K562 (cell line): ENCODE data around the gene RNF6. TPM values are rescaled to one million over a fixed set of nuclear protein-coding genes. Genes with fewer than 3 reads are reported as not detected.

ENCODE experiments used
- ATAC-seq: fragments of 200-7000 bp; cut with Tn5 transposase; 3 replicates; pipeline ENCODE4 v1.9.1; 2020; ENCODE audit warnings: moderate library complexity
- BruUV-seq: library from RNA; stranded (reverse); fragments of 400-500 nt; replicated peaks from 2 replicates; lab custom pipeline; 2021; lab: Mats Ljungman, UMichigan
- CTCF ChIA-PET: fragments of 300-600 bp; formaldehyde crosslinking; extraction: SDS; loops from one replicate; lab custom pipeline; 2021; ENCODE audit warnings: low intra/inter-chr PET ratio; lab: Yijun Ruan, JAX
- POLR2A ChIA-PET: fragments of 300-600, 350-650 bp; sonication (Branson Sonifier 250); formaldehyde crosslinking; extraction: SDS; loops from one replicate; lab custom pipeline; 2021; ENCODE audit warnings: antibody characterized with exemption, inconsistent platforms; lab: Yijun Ruan, JAX
- DNase-seq, 4 experiments: peaks; one replicate each; pipeline versions ENCODE4 v3.0.0 to v3.0.0-alpha.2; 2011 to 2018; ENCODE audit warnings: low spot score in 3 of 4, mixed read lengths in 3 of 4; ENCODE audit errors: extremely low read depth in 1 of 4
- FAIRE-seq: peaks from 2 replicates; lab custom pipeline; 2011; peaks lifted over from hg19 to GRCh38; lab: Jason Lieb, UNC
- H2AFZ ChIP-seq: 2 replicates; pipeline ENCODE4 v1.6.0; 2011; ENCODE audit warnings: low read depth, low read length, control low read depth, inconsistent platforms
- H3K27ac ChIP-seq: fragments of 200-600 bp; 3 replicates; pipeline ENCODE4 v1.8.0; 2011; ENCODE audit warnings: low read depth, mild to moderate bottlenecking, control low read depth, inconsistent platforms, low read length, moderate library complexity, mixed read lengths; ENCODE audit errors: extremely low read depth
- H3K27me3 ChIP-seq, 2 experiments: fragments of 300-600 bp in 1 of 2; 2 replicates in 1 of 2; 3 replicates in 1 of 2; pipeline versions ENCODE4 v1.6.0 to v1.8.0; 2011; ENCODE audit warnings: inconsistent platforms in 2 of 2, low read length in 2 of 2, mild to moderate bottlenecking in 1 of 2, mixed read lengths in 1 of 2, moderate library complexity in 1 of 2; ENCODE audit not compliant: control insufficient read depth in 2 of 2, insufficient read depth in 2 of 2
- H3K36me3 ChIP-seq: fragments of 300-600 bp; 3 replicates; pipeline ENCODE4 v1.8.0; 2011; ENCODE audit warnings: mild to moderate bottlenecking, low read length, inconsistent platforms; ENCODE audit not compliant: control insufficient read depth, insufficient read depth
- H3K4me1 ChIP-seq, 2 experiments: fragments of 200-600 bp in 1 of 2; replicated peaks in 1 of 2; 2 replicates in 1 of 2; 3 replicates in 1 of 2; pipeline versions ENCODE4 v1.5.1 to v1.8.0; 2011; ENCODE audit warnings: inconsistent platforms in 2 of 2, low read length in 2 of 2, mild to moderate bottlenecking in 1 of 2, mixed read lengths in 1 of 2, moderate library complexity in 1 of 2; ENCODE audit not compliant: control insufficient read depth in 2 of 2, insufficient read depth in 2 of 2
- H3K4me2 ChIP-seq: 2 replicates; pipeline ENCODE4 v1.6.1; 2011; ENCODE audit warnings: low read length, control low read depth, inconsistent platforms, mixed read lengths; ENCODE audit not compliant: insufficient read depth
- H3K4me3 ChIP-seq: fragments of 200-600 bp; sonication (generic), shearing (Covaris generic); 2 replicates; pipeline ENCODE4 v1.5.1; 2016; ENCODE audit warnings: control low read depth, inconsistent platforms
- H3K79me2 ChIP-seq: fragments of 200-600 bp; 3 replicates; pipeline ENCODE4 v1.8.0; 2011; ENCODE audit warnings: low read length, inconsistent platforms; ENCODE audit not compliant: control insufficient read depth, insufficient read depth
- H3K9ac ChIP-seq, 2 experiments: 2 replicates each; pipeline versions ENCODE4 v1.6.0 to v1.6.1; 2011; ENCODE audit warnings: low read depth in 2 of 2, low read length in 2 of 2, control low read depth in 1 of 2, inconsistent platforms in 1 of 2, mild to moderate bottlenecking in 1 of 2, mixed read lengths in 1 of 2; ENCODE audit not compliant: insufficient read depth in 1 of 2
- H3K9me1 ChIP-seq: one replicate; pipeline ENCODE4 v1.6.0; 2011; ENCODE audit warnings: inconsistent platforms, mild to moderate bottlenecking, low read length, moderate library complexity; ENCODE audit not compliant: control insufficient read depth, insufficient read depth
- H3K9me3 ChIP-seq: replicated peaks from 2 replicates; pipeline ENCODE4 v1.5.1; 2011; ENCODE audit warnings: low read depth, low read length, inconsistent platforms; ENCODE audit not compliant: control insufficient read depth, insufficient read depth
- H4K20me1 ChIP-seq: replicated peaks from 2 replicates; pipeline ENCODE4 v1.6.1; 2011; ENCODE audit warnings: low read length, inconsistent platforms, mixed read lengths; ENCODE audit not compliant: control insufficient read depth, insufficient read depth
- ILK ChIP-seq: fragments of 450-650 bp; IDR thresholded peaks from 2 replicates; pipeline ENCODE4 v1.6.1; 2016; ENCODE audit warnings: missing genetic modification characterization, low read depth, mild to moderate bottlenecking, missing compliant biosample characterization, moderate library complexity, borderline replicate concordance
- MAZ ChIP-seq, 2 experiments: fragments of 450-650 bp in 1 of 2; sonication (generic) in 1 of 2; formaldehyde crosslinking; IDR thresholded peaks in 1 of 2; conservative IDR thresholded peaks in 1 of 2; 2 replicates each; pipeline versions ENCODE4 v1.4.0 to v1.5.0; 2020; ENCODE audit warnings: mild to moderate bottlenecking in 1 of 2, missing genetic modification reagents in 1 of 2
- PRPF4 ChIP-seq: fragments of 200-400 bp; formaldehyde crosslinking; IDR thresholded peaks from one replicate; pipeline ENCODE4 v1.6.1; 2017; ENCODE audit warnings: low read length, low read depth, mild to moderate bottlenecking; ENCODE audit not compliant: insufficient read depth, poor library complexity, severe bottlenecking
- ZNF212 ChIP-seq: fragments of 450-650 bp; formaldehyde crosslinking; IDR thresholded peaks from 2 replicates; pipeline ENCODE4 v1.4.0; 2020; ENCODE audit warnings: mild to moderate bottlenecking
- WGBS: fragments of 100-300 bp; shearing (Covaris generic); methylation state at CpG from one replicate; pipeline ENCODE4 v1.1.6; 2016; ENCODE audit warnings: low coverage, mixed read lengths; ENCODE audit not compliant: insufficient coverage; ENCODE audit errors: missing lambda C conversion rate; 5-methylcytosine and 5-hydroxymethylcytosine counted together
- in situ Hi-C: fragments of 300-500 bp; cut with MboI; formaldehyde crosslinking; loops from 4 replicates; pipeline ENCODE4 v1.15.0; 2018; ENCODE audit warnings: inconsistent platforms, mixed read lengths
- intact Hi-C: fragments of 100-400 bp; cut with micrococcal nuclease; formaldehyde crosslinking; loops from 2 replicates; pipeline ENCODE4 v1.14.2; 2022
- polyA plus RNA-seq, 8 experiments: library from polyadenylated mRNA; depleted of rRNA in 4 of 8; stranded (reverse) in 5 of 8; unstranded in 3 of 8; fragments of >200 nt; fragmentation: Nextera tagmentation in 2 of 8; fragmentation: Illumina TruSeq in 1 of 8; extraction: Ambion mirVana in 2 of 8; extraction: Trizol in 1 of 8; gene quantifications; 2 replicates each; pipeline versions ENCODE4 v1.2.1 to v1.2.3, GENCODE V29; 2011 to 2014; ENCODE audit warnings: inconsistent platforms in 1 of 8, missing spikeins in 1 of 8
- total RNA-seq, 7 experiments: library from RNA; depleted of rRNA in 6 of 7; stranded (reverse); fragments of >200 nt in 6 of 7; fragmentation: Illumina TruSeq in 2 of 7; extraction: Trizol in 2 of 7; gene quantifications; 2 replicates each; pipeline versions ENCODE4 v1.2.1 to v1.2.3, GENCODE V29; 2011 to 2021; ENCODE audit warnings: low replicate concordance in 1 of 7
- TF ChIP-seq, protein P1 (sequence below): fragments of 450-650 bp; IDR thresholded peaks from 2 replicates; pipeline ENCODE4 v1.6.1; 2016

The RNF6 gene
- total and polyA plus RNA-seq, 9 of the 15 experiments (the other 6 are each of a cell fraction or from before 2014, with no cell fraction given): 12.0 to 31.4 (median 22.3) TPM

DNA sequence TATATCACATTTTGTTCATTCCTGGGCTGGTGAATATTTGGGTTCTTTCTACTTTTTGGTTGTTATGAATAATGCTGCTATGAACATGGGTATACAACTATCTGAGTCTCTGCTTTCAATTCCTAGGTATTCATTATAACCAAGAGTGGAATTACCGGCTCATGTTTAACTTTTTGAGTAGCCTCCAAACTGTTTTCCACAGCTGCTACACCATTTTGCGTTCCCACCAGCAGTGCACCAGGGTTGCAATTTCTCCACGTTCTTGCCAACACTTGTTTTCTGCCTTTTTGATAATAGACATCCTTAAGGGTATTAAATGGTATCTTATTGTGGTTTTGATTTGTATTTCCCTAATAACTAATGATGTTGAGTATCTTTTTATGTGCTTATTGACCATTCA, 48.6 kb upstream of the RNF6 start:
- no peaks in the 10 kb centered on the region; the same call in 1 of the 3 replicates for H3K36me3 ChIP-seq
- FAIRE-seq (no peak), DNase-seq (no peak), ATAC-seq (no peak)
- no peaks in the 10 kb centered on the region for H4K20me1 ChIP-seq
- no peaks in the 10 kb centered on the region for H3K9me1 ChIP-seq
- no peak overlapping the region for H3K4me2 ChIP-seq
- H3K27me3 ChIP-seq: no peaks in the 10 kb centered on the region
- intact Hi-C loops (no loop called here), in situ Hi-C loops (no loop called here)
- TF ChIP-seq, protein P1, sequence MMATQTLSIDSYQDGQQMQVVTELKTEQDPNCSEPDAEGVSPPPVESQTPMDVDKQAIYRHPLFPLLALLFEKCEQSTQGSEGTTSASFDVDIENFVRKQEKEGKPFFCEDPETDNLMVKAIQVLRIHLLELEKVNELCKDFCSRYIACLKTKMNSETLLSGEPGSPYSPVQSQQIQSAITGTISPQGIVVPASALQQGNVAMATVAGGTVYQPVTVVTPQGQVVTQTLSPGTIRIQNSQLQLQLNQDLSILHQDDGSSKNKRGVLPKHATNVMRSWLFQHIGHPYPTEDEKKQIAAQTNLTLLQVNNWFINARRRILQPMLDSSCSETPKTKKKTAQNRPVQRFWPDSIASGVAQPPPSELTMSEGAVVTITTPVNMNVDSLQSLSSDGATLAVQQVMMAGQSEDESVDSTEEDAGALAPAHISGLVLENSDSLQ: no peak
- TF ChIP-seq ZNF212 (CRISPR knock-in tag): no peak
- TF ChIP-seq PRPF4: no peak
- TF ChIP-seq MAZ (CRISPR knock-in tag; conservative IDR thresholded peaks at IDR 0.05 in 1 of 2, IDR thresholded peaks at IDR 0.05 in 1 of 2): no peak
- WGBS: 54% methylated on average over 3 of the region's 3 CpGs
- H3K4me3 ChIP-seq: no peak overlapping the region
- no peak overlapping the region for H3K27ac ChIP-seq
- no TSS peak for BruUV-seq
- no peaks in the 10 kb centered on the region; a peak in 2 of 5 replicates for H3K4me1 ChIP-seq
- ChIA-PET CTCF (no interaction called here), POLR2A (no interaction called here)
- no peak overlapping the region for H2AFZ ChIP-seq
- peaks cover 72% of the 10 kb centered on the region for H3K79me2 ChIP-seq
- H3K9ac ChIP-seq: no peak overlapping the region
- no peaks in the 10 kb centered on the region for H3K9me3 ChIP-seq

DNA sequence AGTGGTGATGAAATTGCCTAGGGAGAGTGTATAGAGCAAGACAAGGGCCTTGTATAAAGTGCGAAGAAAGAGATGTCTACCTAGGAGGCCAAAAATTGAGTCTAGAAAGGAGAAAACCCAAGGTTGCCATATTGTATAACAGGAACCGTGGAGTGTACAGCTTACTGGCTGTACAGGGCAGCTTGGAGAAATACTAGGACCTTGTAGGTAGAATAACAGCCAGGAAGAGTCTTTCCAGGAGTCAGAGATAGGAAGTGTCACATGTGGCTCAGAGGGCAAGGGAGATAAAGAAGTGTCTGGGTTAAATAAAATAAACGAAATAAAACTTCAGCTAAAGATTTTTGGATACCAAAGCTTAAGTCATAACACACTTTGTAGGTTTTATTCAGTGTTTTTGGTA, 44.2 kb upstream of the RNF6 start:
- ATAC-seq (peak; percentile 40; the same call in 1 of the 3 replicates), FAIRE-seq (no peak)
- Histone ChIP-seq H3K27me3 (no peaks in the 10 kb centered on the region), H3K27ac (no peak overlapping the region), H3K79me2 (peaks cover 78% of the 10 kb centered on the region), H3K9ac (no peak overlapping the region), H4K20me1 (no peaks in the 10 kb centered on the region), H3K4me1 (no peaks in the 10 kb centered on the region; a peak in 2 of 5 replicates), H3K9me1 (no peaks in the 10 kb centered on the region), H3K4me3 (no peak overlapping the region), H2AFZ (no peak overlapping the region), H3K9me3 (no peaks in the 10 kb centered on the region)
- POLR2A ChIA-PET: interaction anchor here (1.0 kb wide), 1 partner anchor 11 kb away, joined by 3 read pairs; no protein-coding TSS in a partner anchor
- CTCF ChIA-PET: no interaction called here
- intact Hi-C loops (no loop called here), in situ Hi-C loops (no loop called here)
- 20% methylated on average over 3 of the region's 3 CpGs for WGBS
- no TSS peak for BruUV-seq
- no peak for TF ChIP-seq ILK (tag)
- TF ChIP-seq, all 486 proteins: peak for 0
- Histone ChIP-seq H3K36me3 (no peaks in the 10 kb centered on the region; the same call in 2 of the 3 replicates), H3K4me2 (no peak overlapping the region)
- no peak for DNase-seq
